Measurements from ENCODE around the gene GSC.
"Not testable (repeated sequence)": the region's sequence is repeated elsewhere in the genome, so short reads cannot be mapped to it uniquely, and the experiment has no call there.

GSC gene

DNA sequence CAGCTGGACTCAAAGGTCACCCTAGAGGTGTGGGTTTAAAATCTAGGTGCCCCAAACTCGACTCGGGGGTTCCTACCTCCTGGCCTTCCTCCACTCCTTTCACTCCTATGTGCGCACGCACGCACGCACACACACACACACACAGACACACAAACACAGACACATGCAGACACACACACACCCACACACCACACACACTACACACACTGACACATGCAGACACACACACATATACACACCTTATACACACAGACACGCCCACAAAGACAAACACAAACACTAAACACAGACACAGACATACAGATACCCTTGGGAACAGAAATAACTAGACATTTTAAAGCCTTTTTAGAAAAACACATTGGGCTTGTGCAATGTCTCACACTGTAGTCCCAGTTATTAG is 31.8 kb downstream of the GSC start:
- DNase-seq = no peak

- DNase-seq = no peak
Observed at GRCh38 chr14:94728950-94729349, 41.0 kb downstream of the GSC start.

DNA sequence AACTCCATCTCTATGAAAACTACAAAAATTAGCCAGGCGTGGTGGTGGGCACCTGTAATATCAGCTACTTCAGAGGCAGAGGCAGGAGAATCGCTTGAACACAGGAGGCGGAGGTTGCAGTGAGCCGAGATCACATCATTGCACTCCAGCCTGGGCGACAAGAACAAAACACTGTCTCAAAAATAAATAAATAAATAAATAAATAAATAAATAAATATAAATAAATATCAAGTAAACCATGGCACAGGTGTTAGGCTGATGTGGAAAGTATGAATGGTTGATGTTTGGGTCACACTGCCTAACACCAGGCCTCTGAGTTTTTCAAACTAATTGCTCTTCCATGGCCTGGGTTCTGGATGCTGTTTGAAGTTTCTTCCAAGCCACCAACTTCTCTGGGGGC is 41.5 kb downstream of the GSC start:
- not testable (repeated sequence) for DNase-seq

DNA sequence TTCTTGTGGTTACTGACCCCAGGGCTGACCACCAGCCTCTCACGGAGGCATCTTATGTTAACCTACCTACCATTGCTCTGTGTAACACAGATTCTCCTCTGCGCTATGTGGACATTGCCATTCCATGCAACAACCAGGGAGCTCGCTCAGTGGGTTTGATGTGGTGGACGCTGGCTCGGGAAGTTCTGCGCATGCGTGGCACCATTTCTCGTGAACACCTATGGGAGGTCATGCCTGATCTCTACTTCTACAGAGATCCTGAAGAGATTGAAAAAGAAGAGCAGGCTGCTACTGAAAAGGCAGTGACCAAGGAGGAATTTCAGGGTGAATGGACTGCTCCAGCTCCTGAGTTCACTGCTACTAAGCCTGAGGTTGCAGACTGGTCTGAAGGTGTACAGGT is 43.3 kb downstream of the GSC start:
- DNase-seq = not testable (repeated sequence)

- DNase-seq = no peak
Observed at GRCh38 chr14:94724993-94725392, 44.9 kb downstream of the GSC start.

GRCh38 chr14:94722397-94722796 is 47.5 kb downstream of the GSC start:
- DNase-seq = no peak
